ENCODE measurements around the gene BANP.

Gene BANP

DNA sequence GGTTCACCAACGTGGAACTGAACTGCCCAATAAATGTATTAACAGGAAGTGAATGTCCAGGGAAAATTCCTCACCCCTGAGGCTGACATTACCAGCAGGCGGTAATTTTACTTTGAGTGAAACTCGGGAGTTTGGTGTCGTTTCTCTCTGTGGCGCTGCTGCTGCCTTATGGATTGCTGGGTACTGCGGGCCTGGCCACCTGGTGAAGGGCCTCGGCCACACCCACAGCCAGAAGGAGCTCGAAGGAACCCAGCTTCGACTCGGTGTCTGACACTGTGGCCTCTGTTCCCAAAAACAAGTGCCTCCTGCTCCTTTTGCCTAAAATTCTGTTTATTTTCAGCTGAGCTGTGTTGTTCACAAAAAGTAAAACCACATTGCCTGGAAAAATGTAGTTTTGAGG lies 115.0 kb downstream of the BANP start:
- ChIA-PET CTCF (no interaction called here), POLR2A (no interaction called here)
- TF ChIP-seq L3MBTL2 (conservative IDR thresholded peaks at IDR 0.05) (no peak), TARDBP (IDR thresholded peaks at IDR 0.05) (no peak), FOXA1 (IDR thresholded peaks at IDR 0.05) (no peak)
- TF ChIP-seq, protein P1, sequence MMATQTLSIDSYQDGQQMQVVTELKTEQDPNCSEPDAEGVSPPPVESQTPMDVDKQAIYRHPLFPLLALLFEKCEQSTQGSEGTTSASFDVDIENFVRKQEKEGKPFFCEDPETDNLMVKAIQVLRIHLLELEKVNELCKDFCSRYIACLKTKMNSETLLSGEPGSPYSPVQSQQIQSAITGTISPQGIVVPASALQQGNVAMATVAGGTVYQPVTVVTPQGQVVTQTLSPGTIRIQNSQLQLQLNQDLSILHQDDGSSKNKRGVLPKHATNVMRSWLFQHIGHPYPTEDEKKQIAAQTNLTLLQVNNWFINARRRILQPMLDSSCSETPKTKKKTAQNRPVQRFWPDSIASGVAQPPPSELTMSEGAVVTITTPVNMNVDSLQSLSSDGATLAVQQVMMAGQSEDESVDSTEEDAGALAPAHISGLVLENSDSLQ (IDR thresholded peaks at IDR 0.05): no peak
- DNase-seq (ENCODE audit: extremely low spot score): no peak

DNA sequence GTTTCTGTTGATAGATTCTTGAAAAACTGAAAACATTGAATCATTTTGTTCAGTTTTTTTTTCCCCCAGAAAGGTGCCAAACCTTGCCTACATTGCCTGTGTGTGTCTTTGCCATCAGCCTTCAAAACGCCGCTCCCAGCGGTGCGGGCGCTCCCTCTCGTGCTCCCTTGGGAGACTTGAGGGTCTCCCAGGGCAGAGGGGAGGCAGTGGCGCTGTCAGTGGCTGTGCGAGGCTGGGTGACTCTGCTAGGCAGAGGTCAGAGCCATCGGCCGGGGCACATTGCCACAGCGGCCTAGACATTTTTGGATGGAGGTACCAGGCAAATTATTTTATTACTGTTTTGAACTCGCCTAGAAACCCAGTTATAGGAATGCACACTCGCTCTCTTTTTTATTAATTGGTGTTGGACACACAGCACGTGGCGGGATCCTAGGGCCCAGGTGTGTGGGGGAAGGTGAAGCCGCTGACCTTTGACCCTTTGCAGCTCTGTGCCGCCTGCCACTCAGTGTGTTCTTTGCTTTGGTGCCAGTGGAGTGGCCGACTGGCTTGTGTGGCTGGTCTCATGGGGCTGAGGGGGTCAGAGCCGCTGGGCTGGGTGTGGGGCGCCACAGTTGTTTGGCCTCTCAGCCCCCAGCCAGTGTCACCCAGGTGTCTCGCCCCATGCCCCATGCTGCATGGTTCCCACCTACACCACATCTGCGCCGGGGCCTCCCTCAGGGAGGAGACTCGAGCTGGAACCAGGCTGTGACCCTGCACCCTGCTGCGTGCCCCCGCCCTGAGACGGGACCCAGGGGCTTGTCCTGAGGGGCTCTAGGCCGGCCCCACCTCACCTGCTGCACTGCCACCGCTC lies 115.7 kb downstream of the BANP start:
- no peak for DNase-seq (ENCODE audit: extremely low spot score)
- ChIA-PET CTCF (no interaction called here), POLR2A (no interaction called here)
- TF ChIP-seq, protein P1 (IDR thresholded peaks at IDR 0.05): no peak
- TF ChIP-seq L3MBTL2 (conservative IDR thresholded peaks at IDR 0.05) (no peak), FOXK2 (IDR thresholded peaks at IDR 0.05) (no peak), SUZ12 (IDR thresholded peaks at IDR 0.05) (no peak), LEF1 (IDR thresholded peaks at IDR 0.05; ENCODE audit: borderline replicate concordance) (no peak), TARDBP (IDR thresholded peaks at IDR 0.05) (no peak), BHLHE40 (IDR thresholded peaks at IDR 0.05; ENCODE audit: borderline replicate concordance) (no peak), NFRKB (IDR thresholded peaks at IDR 0.05) (no peak), HDGF (IDR thresholded peaks at IDR 0.05; ENCODE audit: borderline replicate concordance) (no peak), ARNT (IDR thresholded peaks at IDR 0.05) (no peak), FOXM1 (IDR thresholded peaks at IDR 0.05; ENCODE audit: borderline replicate concordance) (no peak), FOXA1 (IDR thresholded peaks at IDR 0.05) (no peak), SP1 (IDR thresholded peaks at IDR 0.05) (no peak), ZNF384 (IDR thresholded peaks at IDR 0.05) (no peak)

DNA sequence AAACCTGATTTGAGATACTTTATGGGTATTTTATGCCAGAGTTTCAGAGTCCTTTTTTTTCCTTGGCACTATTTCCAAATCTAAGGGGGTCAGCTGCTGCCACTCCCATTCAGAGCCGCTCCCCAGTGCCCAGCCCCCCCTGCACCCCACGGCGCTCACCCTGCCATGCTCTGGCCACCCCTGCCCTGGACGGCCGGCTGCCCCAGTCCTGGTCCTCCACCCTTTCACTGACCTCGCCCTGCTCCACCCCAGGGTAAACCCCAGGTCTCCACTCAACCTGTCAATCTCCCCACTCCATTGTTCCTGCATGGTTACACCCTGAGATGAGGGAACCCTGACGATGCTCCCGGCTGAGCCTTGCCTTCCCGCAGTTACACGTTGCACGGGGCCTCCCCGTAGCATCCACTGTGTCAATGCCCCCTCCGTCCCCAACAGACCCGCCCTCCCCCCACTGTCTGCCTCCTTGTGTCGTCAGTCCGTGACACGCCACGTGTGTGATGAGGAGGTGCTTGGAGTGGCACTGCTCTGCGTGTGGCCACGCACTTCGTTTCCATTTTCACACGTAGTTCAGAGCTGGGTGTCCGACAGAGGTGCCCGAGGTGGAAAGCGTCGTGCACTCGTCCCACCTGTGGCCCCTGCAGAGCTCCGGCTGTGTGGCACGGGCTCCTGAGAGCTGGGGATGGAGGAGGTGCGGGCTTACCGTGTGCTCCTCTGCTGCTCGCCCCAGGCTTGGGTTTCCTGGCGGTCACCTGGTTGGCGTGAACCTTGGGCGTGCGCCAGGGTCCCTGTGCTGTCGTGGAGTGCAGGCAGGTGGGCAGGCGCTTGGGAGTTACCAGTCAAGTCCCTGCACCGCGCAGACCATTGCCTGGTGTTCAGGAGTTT lies 116.5 kb downstream of the BANP start:
- no peak for TF ChIP-seq HDGF (IDR thresholded peaks at IDR 0.05; ENCODE audit: borderline replicate concordance)
- no peak for TF ChIP-seq LEF1 (IDR thresholded peaks at IDR 0.05; ENCODE audit: borderline replicate concordance)
- TF ChIP-seq ELF4 (IDR thresholded peaks at IDR 0.05): no peak
- no peak for TF ChIP-seq NFRKB (IDR thresholded peaks at IDR 0.05)
- TF ChIP-seq SP1 (IDR thresholded peaks at IDR 0.05): no peak
- no peak for TF ChIP-seq SUZ12 (IDR thresholded peaks at IDR 0.05)
- TF ChIP-seq FOXM1 (IDR thresholded peaks at IDR 0.05; ENCODE audit: borderline replicate concordance): no peak
- TF ChIP-seq FOXK2 (IDR thresholded peaks at IDR 0.05): no peak
- TF ChIP-seq CTBP1 (IDR thresholded peaks at IDR 0.05; ENCODE audit: borderline replicate concordance): no peak
- no peak for TF ChIP-seq ZNF384 (IDR thresholded peaks at IDR 0.05)
- TF ChIP-seq BHLHE40 (IDR thresholded peaks at IDR 0.05; ENCODE audit: borderline replicate concordance): no peak
- no peak for TF ChIP-seq FOXA1 (IDR thresholded peaks at IDR 0.05)
- TF ChIP-seq, protein P1 (IDR thresholded peaks at IDR 0.05): no peak
- no peak for TF ChIP-seq L3MBTL2 (conservative IDR thresholded peaks at IDR 0.05)
- TF ChIP-seq ARNT (IDR thresholded peaks at IDR 0.05): no peak
- no peak for TF ChIP-seq TARDBP (IDR thresholded peaks at IDR 0.05)
- ChIA-PET POLR2A (no interaction called here), CTCF (no interaction called here)
- no peak for DNase-seq (ENCODE audit: extremely low spot score)

DNA sequence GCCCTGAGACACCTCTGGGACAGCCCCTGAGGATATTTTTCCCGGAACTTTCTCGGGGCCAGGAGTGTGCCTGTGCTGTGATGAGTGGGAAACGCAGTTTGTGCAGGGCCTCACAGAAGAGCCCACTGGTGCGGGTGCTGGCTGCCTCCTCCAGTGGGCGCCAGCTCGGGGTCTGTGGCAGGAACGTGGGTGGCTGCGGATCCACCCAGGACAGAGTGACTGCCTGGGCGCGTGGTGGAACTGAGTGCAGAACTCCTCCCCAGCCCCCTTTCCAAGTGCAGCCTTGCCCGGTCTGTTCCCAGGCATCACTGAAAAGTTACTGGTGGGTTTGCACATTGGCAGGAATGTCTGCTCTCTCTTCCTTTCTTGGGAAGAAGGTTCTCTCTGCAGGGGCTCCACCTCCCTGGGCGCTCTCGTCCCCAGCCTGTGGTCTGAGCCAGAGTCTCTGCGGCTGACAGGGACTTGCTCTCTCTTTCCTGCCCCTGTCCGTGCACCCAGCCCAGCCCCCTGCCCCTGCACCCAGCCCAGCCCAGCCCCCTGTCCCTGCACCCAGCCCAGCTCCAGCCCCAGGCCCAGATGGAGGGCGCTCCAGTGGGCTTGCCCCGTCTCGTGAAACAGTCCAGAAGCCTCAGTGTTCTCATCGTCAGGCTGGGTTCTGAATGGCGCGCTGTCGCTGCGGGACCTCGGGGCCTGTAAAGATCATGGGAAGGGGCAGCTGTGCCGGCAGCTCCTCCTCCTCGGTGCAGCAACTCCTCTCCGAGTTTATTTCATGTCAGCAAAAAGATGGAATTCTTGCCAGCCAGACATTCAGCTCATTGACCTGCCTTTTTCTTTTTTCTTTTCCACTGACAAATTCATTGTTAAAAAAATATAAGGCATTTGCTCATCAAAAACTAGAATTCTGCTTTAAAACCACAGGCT lies 117.5 kb downstream of the BANP start:
- POLR2A ChIA-PET: no interaction called here
- CTCF ChIA-PET: no interaction called here
- TF ChIP-seq NFRKB (IDR thresholded peaks at IDR 0.05) (no peak), ELF4 (IDR thresholded peaks at IDR 0.05) (no peak), FOXK2 (IDR thresholded peaks at IDR 0.05) (no peak), BHLHE40 (IDR thresholded peaks at IDR 0.05; ENCODE audit: borderline replicate concordance) (no peak), FOXA1 (IDR thresholded peaks at IDR 0.05) (no peak), L3MBTL2 (conservative IDR thresholded peaks at IDR 0.05) (no peak), TARDBP (IDR thresholded peaks at IDR 0.05) (no peak), ZNF384 (IDR thresholded peaks at IDR 0.05) (no peak), ARNT (IDR thresholded peaks at IDR 0.05) (no peak)
- TF ChIP-seq, protein P1 (IDR thresholded peaks at IDR 0.05): no peak
- no peak for DNase-seq (ENCODE audit: extremely low spot score)

Data from HEK293T (cell line).